Adrenal gland (tissue), 12 donors: ENCODE data around the gene PDGFD. TPM values are rescaled to one million over a fixed set of nuclear protein-coding genes. Genes with fewer than 3 reads are reported as not detected.

Experiments
- DNase-seq, 7 donors: peaks; one replicate each; pipeline ENCODE4 v3.0.0-alpha.2; 2019 to 2020
- H3K27ac ChIP-seq, 5 donors: fragments of 200-600 bp; sonication (generic) in 4 of 5; 1 replicate in 3 of 5; 2 replicates in 2 of 5; pipeline versions ENCODE4 v1.5.1 to v1.8.0; 2016 to 2020; ENCODE audit warnings: mild to moderate bottlenecking in 1 of 5
- H3K27me3 ChIP-seq: fragments of 200-600 bp; 2 replicates; pipeline ENCODE4 v1.8.0; 2021
- H3K36me3 ChIP-seq, 2 donors: fragments of 200-600 bp; replicated peaks in 1 of 2; 1 replicate in 1 of 2; 2 replicates in 1 of 2; pipeline versions ENCODE4 v1.5.1 to v1.8.0; 2018 to 2022
- H3K4me1 ChIP-seq, 2 donors: fragments of 200-600 bp; replicated peaks in 1 of 2; 1 replicate in 1 of 2; 2 replicates in 1 of 2; pipeline versions ENCODE4 v1.5.1 to v1.8.0; 2018 to 2021
- H3K4me3 ChIP-seq, 4 donors: fragments of 200-600 bp; sonication (generic) in 3 of 4; one replicate each; pipeline ENCODE4 v1.5.1; 2016 to 2018
- H3K9me3 ChIP-seq, 3 donors: fragments of 200-600 bp; sonication (generic) in 1 of 3; replicated peaks in 1 of 3; 1 replicate in 2 of 3; 2 replicates in 1 of 3; pipeline versions ENCODE4 v1.5.1 to v1.8.0; 2016 to 2021
- CTCF ChIP-seq, 6 experiments: fragments of 450-650 bp in 4 of 6; fragments of 200-600 bp in 2 of 6; sonication (generic) in 1 of 6; IDR thresholded peaks; 1 replicate in 5 of 6; 2 replicates in 1 of 6; pipeline versions ENCODE4 v1.5.1 to v1.8.0; 2016 to 2021; ENCODE audit warnings: antibody characterized with exemption in 6 of 6, mild to moderate bottlenecking in 2 of 6, moderate library complexity in 1 of 6
- POLR2A ChIP-seq, 2 donors: fragments of 450-650 bp; IDR thresholded peaks; one replicate each; pipeline ENCODE4 v1.6.1; 2017; ENCODE audit warnings: antibody characterized with exemption in 2 of 2, mild to moderate bottlenecking in 2 of 2, moderate library complexity in 1 of 2
- WGBS, 4 donors: extraction: QIAGEN DNeasy Blood & Tissue Kit in 2 of 4; methylation state at CpG; one replicate each; pipeline versions ENCODE4 v1.1.5 to v1.1.7; 2013 to 2017; 5-methylcytosine and 5-hydroxymethylcytosine counted together
- intact Hi-C, 2 donors: fragments of 100-400 bp; cut with DNase I; formaldehyde crosslinking; loops; one replicate each; pipeline versions ENCODE4 v1.14.1 to v1.15.0; 2022 to 2023
- polyA plus RNA-seq, 3 donors: library from polyadenylated mRNA; stranded (reverse); fragments of 200-250 nt in 2 of 3; fragments of 350-450 nt in 1 of 3; fragmentation: Illumina TruSeq in 1 of 3; extraction: RNeasy Lipid Tissue Mini Kit (QIAGEN cat#74804) in 1 of 3; gene quantifications; one replicate each; pipeline ENCODE4 v1.2.3, GENCODE V29; 2013 to 2014
- total RNA-seq, 9 donors: library from RNA; depleted of rRNA in 4 of 9; stranded (reverse); fragments of >200 nt in 4 of 9; fragments of 120-200 nt in 1 of 9; fragmentation: NEBNext Ultra II Directional in 1 of 9; extraction: Animal tissue kit (Norgen Biotek cat#: 25700) in 1 of 9; gene quantifications; one replicate each; pipeline versions ENCODE4 v1.1.0 to v1.2.4, GENCODE V29; 2013 to 2023
- donor health status: healthy with polysubstance abuse.
- donor health status: Bipolar disorder and iron deficiency.
- donor health status: DM: yes; HTN: yes; CAD: no.
- donor health status: DM: no; HTN: no; CAD: no.
- donor health status: DM: no; HTN: no; CAD: no.
- donor health status: DM: yes; HTN: yes; CAD: no.

Gene PDGFD
- total and polyA plus RNA-seq, 12 donors = 42.7 to 297 (median 199) TPM

DNA sequence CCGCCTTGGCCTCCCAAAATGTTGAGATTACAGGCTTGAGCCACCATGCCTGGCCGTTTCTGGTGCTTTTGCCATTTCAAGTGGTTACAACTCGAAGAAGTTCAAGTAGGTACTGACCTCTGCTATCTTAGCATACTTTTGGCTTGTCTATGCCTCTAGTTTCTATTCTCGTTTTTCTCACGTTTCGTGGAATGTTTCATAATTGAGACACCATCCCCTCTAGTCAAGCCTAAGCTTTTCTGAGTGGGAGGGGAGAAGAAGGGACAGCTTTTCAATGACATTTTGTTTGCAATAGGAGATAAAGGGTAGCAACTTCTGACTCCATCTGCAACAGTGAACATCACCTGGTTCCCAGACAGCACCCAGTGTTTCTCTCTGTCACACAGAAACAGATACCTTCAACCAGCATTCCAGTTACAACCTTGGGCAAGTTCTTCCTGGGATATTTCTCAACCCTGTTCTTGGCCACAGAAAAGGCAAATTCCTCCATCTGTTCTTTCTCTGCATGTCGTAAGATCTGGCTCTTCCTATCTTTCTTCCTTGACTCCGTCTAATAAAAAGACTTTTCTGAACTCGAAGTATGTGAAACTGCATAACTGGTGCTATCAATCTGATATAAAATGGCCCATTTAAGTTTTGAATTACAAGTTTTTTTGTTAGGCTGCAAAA is 102.0 kb downstream of the PDGFD start:
- no peak for TF ChIP-seq CTCF (IDR thresholded peaks at IDR 0.05)
- no peak for TF ChIP-seq POLR2A (IDR thresholded peaks at IDR 0.05)
- H3K36me3 ChIP-seq = no peaks in the 10 kb centered on the region
- H3K9me3 ChIP-seq = no peaks in the 10 kb centered on the region
- peak in 1 of 7 donors; percentile 36 for DNase-seq
- no peak overlapping the region for H3K4me3 ChIP-seq
- 51 to 61% (median 60%) methylated on average over 9 of the region's 9 CpGs for WGBS, 4 donors
- intact Hi-C loops = no loop called here
- peak overlapping the region in 1 of 5 donors; percentile 57 for H3K27ac ChIP-seq
- H3K4me1 ChIP-seq = peaks cover 4 to 51% of the 10 kb centered on the region in 2 donors
- H3K27me3 ChIP-seq = no peaks in the 10 kb centered on the region

- Histone ChIP-seq H3K9me3 (no peaks in the 10 kb centered on the region), H3K36me3 (no peaks in the 10 kb centered on the region), H3K4me1 (peaks cover 4 to 53% of the 10 kb centered on the region in 2 donors), H3K27me3 (no peaks in the 10 kb centered on the region), H3K4me3 (no peak overlapping the region), H3K27ac (no peak overlapping the region)
- no peak for TF ChIP-seq POLR2A (IDR thresholded peaks at IDR 0.05)
- no peak for TF ChIP-seq CTCF (IDR thresholded peaks at IDR 0.05)
- no peak for DNase-seq
- 61 to 83% (median 79%) methylated on average over 1 of the region's 1 CpG for WGBS, 4 donors
- intact Hi-C loops = no loop called here
Observed at GRCh38 chr11:104060820-104061219, 103.1 kb downstream of the PDGFD start.

- Histone ChIP-seq H3K4me3 (no peak overlapping the region), H3K27ac (peak overlapping the region in 2 of 5 donors; percentile 22 to 57), H3K4me1 (peaks cover 6 to 58% of the 10 kb centered on the region in 2 donors), H3K9me3 (no peaks in the 10 kb centered on the region), H3K27me3 (no peaks in the 10 kb centered on the region), H3K36me3 (no peaks in the 10 kb centered on the region)
- WGBS, 4 donors = 68 to 81% (median 75%) methylated on average over 3 of the region's 3 CpGs
- peak in 1 of 7 donors; percentile 59 for DNase-seq
- intact Hi-C loops = no loop called here
- TF ChIP-seq POLR2A (IDR thresholded peaks at IDR 0.05) (no peak), CTCF (IDR thresholded peaks at IDR 0.05) (no peak)
Observed at GRCh38 chr11:104060004-104060794, 103.7 kb downstream of the PDGFD start.

- 96 to 99% (median 97%) methylated on average over 4 of the region's 4 CpGs for whole genome bisulfite sequencing, 4 donors
Observed at GRCh38 chr11:104058680-104059079, 105.3 kb downstream of the PDGFD start.

More at GRCh38 chr11:104058680-104059079, 105.3 kb downstream of the PDGFD start:
- TF ChIP-seq POLR2A (IDR thresholded peaks at IDR 0.05) (no peak), CTCF (IDR thresholded peaks at IDR 0.05) (no peak)
- peaks cover 17 to 57% of the 10 kb centered on the region in 2 donors for H3K4me1 ChIP-seq
- H3K9me3 ChIP-seq = no peaks in the 10 kb centered on the region
- H3K27ac ChIP-seq = no peak overlapping the region
- H3K27me3 ChIP-seq = no peaks in the 10 kb centered on the region
- H3K36me3 ChIP-seq = no peaks in the 10 kb centered on the region
- intact Hi-C loops = no loop called here
- no peak for DNase-seq
- no peak overlapping the region for H3K4me3 ChIP-seq
